ENCODE results near the gene PGA3.
"Not testable (repeated sequence)": the region's sequence is repeated elsewhere in the genome, so short reads cannot be mapped to it uniquely, and the experiment has no call there.

PGA3 gene

GRCh38 chr11:61207636-61208310, 4.5 kb downstream of the PGA3 start:
- DNase-seq (ENCODE audit: low read depth in 2 of 2): not testable (repeated sequence)

- DNase-seq (ENCODE audit: low read depth in 2 of 2): not testable (repeated sequence)
Observed at GRCh38 chr11:61210629-61211028, 7.3 kb downstream of the PGA3 start.

GRCh38 chr11:61211327-61211952, 8.1 kb downstream of the PGA3 start:
- not testable (repeated sequence) for DNase-seq (ENCODE audit: low read depth in 2 of 2)

- not testable (repeated sequence) for DNase-seq (ENCODE audit: low read depth in 2 of 2)
Observed at GRCh38 chr11:61212202-61212601, 8.9 kb downstream of the PGA3 start.

- DNase-seq (ENCODE audit: low read depth in 2 of 2): not testable (repeated sequence)
Observed at GRCh38 chr11:61213711-61214324, 10.5 kb downstream of the PGA3 start.

- DNase-seq (ENCODE audit: low read depth in 2 of 2): not testable (repeated sequence)
Observed at GRCh38 chr11:61218306-61218705, 15.0 kb downstream of the PGA3 start.

- not testable (repeated sequence) for DNase-seq (ENCODE audit: low read depth in 2 of 2)
Observed at GRCh38 chr11:61219016-61219415, 15.7 kb downstream of the PGA3 start.

GRCh38 chr11:61222047-61222446, 18.7 kb downstream of the PGA3 start, which contains the start of gene PGA4:
Gene PGA4, plus strand, starts transcription at chr11:61222347. Its CDS starts 54 bp downstream, at chr11:61222401.
- not testable (repeated sequence) for DNase-seq (ENCODE audit: low read depth in 2 of 2)

- not testable (repeated sequence) for DNase-seq (ENCODE audit: low read depth in 2 of 2)
Observed at GRCh38 chr11:61222692-61223091, 19.4 kb downstream of the PGA3 start.

- not testable (repeated sequence) for DNase-seq (ENCODE audit: low read depth in 2 of 2)
Observed at GRCh38 chr11:61226457-61227137, 23.3 kb downstream of the PGA3 start.

GRCh38 chr11:61229458-61229857, 26.1 kb downstream of the PGA3 start:
- DNase-seq (ENCODE audit: low read depth in 2 of 2): not testable (repeated sequence)

- DNase-seq (ENCODE audit: low read depth in 2 of 2): not testable (repeated sequence)
Observed at GRCh38 chr11:61231033-61231432, 27.7 kb downstream of the PGA3 start.

- not testable (repeated sequence) for DNase-seq (ENCODE audit: low read depth in 2 of 2)
Observed at GRCh38 chr11:61231585-61231984, 28.3 kb downstream of the PGA3 start.

GRCh38 chr11:61232548-61233145, 29.3 kb downstream of the PGA3 start:
- not testable (repeated sequence) for DNase-seq (ENCODE audit: low read depth in 2 of 2)

GRCh38 chr11:61237130-61237529, 33.8 kb downstream of the PGA3 start:
- DNase-seq (ENCODE audit: low read depth in 2 of 2): not testable (repeated sequence)

GRCh38 chr11:61240288-61240687, 37.0 kb downstream of the PGA3 start:
- DNase-seq (ENCODE audit: low read depth in 2 of 2): not testable (repeated sequence)

GRCh38 chr11:61240875-61241274, 37.6 kb downstream of the PGA3 start, which contains the start of gene PGA5:
Gene PGA5, plus strand, starts transcription at chr11:61241175. Its CDS starts 52 bp downstream, at chr11:61241227.
- DNase-seq (ENCODE audit: low read depth in 2 of 2): not testable (repeated sequence)

- DNase-seq (ENCODE audit: low read depth in 2 of 2): not testable (repeated sequence)
Observed at GRCh38 chr11:61241526-61241925, 38.2 kb downstream of the PGA3 start.

GRCh38 chr11:61245284-61245964, 42.1 kb downstream of the PGA3 start:
- DNase-seq (ENCODE audit: low read depth in 2 of 2): not testable (repeated sequence)

GRCh38 chr11:61248071-61248470, 44.8 kb downstream of the PGA3 start:
- DNase-seq (ENCODE audit: low read depth in 2 of 2): not testable (repeated sequence)

- not testable (repeated sequence) for DNase-seq (ENCODE audit: low read depth in 2 of 2)
Observed at GRCh38 chr11:61249201-61249600, 45.9 kb downstream of the PGA3 start.

Measured in fibroblast of skin of left biceps (primary cell).